A549 (cell line): ENCODE measurements around the gene SYK. TPM values are rescaled to one million over a fixed set of nuclear protein-coding genes. Genes with fewer than 3 reads are reported as not detected.

Experiments used
- ATAC-seq, 2 experiments: fragments of 200-7000 bp in 1 of 2; fragments of >200 bp in 1 of 2; cut with Nextera tagmentation in 1 of 2; cut with Tn5 transposase in 1 of 2; 3 replicates each; pipeline versions ENCODE4 v1.8.0 to v1.9.1; 2018 to 2020; ENCODE audit warnings: mild to moderate bottlenecking in 1 of 2, moderate library complexity in 1 of 2
- CTCF ChIA-PET: fragments of 300-600 bp; sonication (Branson Sonifier 250); formaldehyde crosslinking; extraction: SDS; loops from one replicate; lab custom pipeline; 2021; ENCODE audit warnings: antibody characterized with exemption, inconsistent platforms; lab: Yijun Ruan, JAX
- POLR2A ChIA-PET: fragments of 350-600 bp; formaldehyde crosslinking; extraction: SDS; loops from one replicate; lab custom pipeline; 2021; ENCODE audit warnings: antibody characterized with exemption, inconsistent platforms; lab: Yijun Ruan, JAX
- DNase-seq, 2 experiments: peaks; one replicate each; pipeline versions ENCODE4 v3.0.0 to v3.0.0-alpha.2; 2011 to 2016; ENCODE audit warnings: low read depth in 1 of 2, low spot score in 1 of 2
- FAIRE-seq: peaks from 2 replicates; lab custom pipeline; 2011; peaks lifted over from hg19 to GRCh38; lab: Jason Lieb, UNC
- H3K27ac ChIP-seq, 2 experiments: fragments of >200 bp; sonication (Bioruptor Twin); formaldehyde crosslinking; 3 replicates each; pipeline ENCODE4 v1.5.1; 2016 to 2017
- H3K4me1 ChIP-seq: fragments of >200 bp; sonication (Bioruptor Twin); formaldehyde crosslinking; 3 replicates; pipeline ENCODE4 v1.6.1; 2016
- H3K4me2 ChIP-seq: fragments of >200 bp; sonication (Bioruptor Twin); formaldehyde crosslinking; 3 replicates; pipeline ENCODE4 v1.6.1; 2016
- H3K4me3 ChIP-seq: fragments of >200 bp; sonication (Bioruptor Twin); formaldehyde crosslinking; 3 replicates; pipeline ENCODE4 v1.5.1; 2016
- H3K9me3 ChIP-seq: fragments of >200 bp; sonication (Bioruptor Twin); formaldehyde crosslinking; 3 replicates; pipeline ENCODE4 v1.6.1; 2016
- ATOH8 ChIP-seq: fragments of 250-450 bp; sonication (Bioruptor Pico); IDR thresholded peaks from 2 replicates; pipeline ENCODE4 v1.5.0; 2020; ENCODE audit warnings: low read depth, mild to moderate bottlenecking, moderate library complexity
- BHLHE40 ChIP-seq: IDR thresholded peaks from 2 replicates; pipeline ENCODE4 v1.6.1; 2012; ENCODE audit warnings: low read depth, low read length, inconsistent platforms
- CEBPB ChIP-seq, 2 experiments: fragments of >200 bp in 1 of 2; sonication (Bioruptor Twin) in 1 of 2; formaldehyde crosslinking in 1 of 2; IDR thresholded peaks; 2 replicates each; pipeline ENCODE4 v1.6.1; 2012 to 2016
- CHD2 ChIP-seq: fragments of 150-350 bp; IDR thresholded peaks from 2 replicates; pipeline ENCODE4 v1.6.1; 2014; ENCODE audit warnings: low read length; ENCODE audit not compliant: partially characterized antibody
- CTCF ChIP-seq: fragments of >200 bp; sonication (Bioruptor Twin); formaldehyde crosslinking; IDR thresholded peaks from 3 replicates; pipeline ENCODE4 v1.5.1; 2016
- EHF ChIP-seq: fragments of 250-450 bp; sonication (Bioruptor Pico); IDR thresholded peaks from 2 replicates; pipeline ENCODE4 v1.5.0; 2020; ENCODE audit warnings: mild to moderate bottlenecking
- EHMT2 ChIP-seq: fragments of 200-600 bp; sonication (generic); IDR thresholded peaks from 2 replicates; pipeline ENCODE4 v1.6.1; 2016; ENCODE audit warnings: antibody characterized with exemption, low read depth, mild to moderate bottlenecking, moderate library complexity
- FOSB ChIP-seq: fragments of 250-450 bp; sonication (Bioruptor Pico); IDR thresholded peaks from 2 replicates; pipeline ENCODE4 v1.5.0; 2020; ENCODE audit warnings: mild to moderate bottlenecking, moderate library complexity
- FOXS1 ChIP-seq: fragments of 250-450 bp; sonication (Bioruptor Pico); IDR thresholded peaks from 2 replicates; pipeline ENCODE4 v1.5.0; 2020; ENCODE audit warnings: mild to moderate bottlenecking, moderate library complexity
- HDAC2 ChIP-seq: fragments of 200-600 bp; sonication (generic); IDR thresholded peaks from 2 replicates; pipeline ENCODE4 v1.6.1; 2016
- HES2 ChIP-seq: fragments of >200 bp; sonication (Bioruptor Twin); formaldehyde crosslinking; IDR thresholded peaks from 2 replicates; pipeline ENCODE4 v1.6.1; 2016
- HMGXB4 ChIP-seq: fragments of 250-450 bp; sonication (Bioruptor Pico); IDR thresholded peaks from 2 replicates; pipeline ENCODE4 v1.5.0; 2021; ENCODE audit warnings: mild to moderate bottlenecking, moderate library complexity, borderline replicate concordance
- JUN ChIP-seq, 2 experiments: fragments of >200 bp; sonication (Bioruptor Twin); formaldehyde crosslinking; IDR thresholded peaks; 2 replicates in 1 of 2; 3 replicates in 1 of 2; pipeline ENCODE4 v1.6.1; 2016 to 2017
- MAFK ChIP-seq: fragments of 450-650 bp; IDR thresholded peaks from 2 replicates; pipeline ENCODE4 v1.6.1; 2014; ENCODE audit not compliant: partially characterized antibody
- MAX ChIP-seq: IDR thresholded peaks from 2 replicates; pipeline ENCODE4 v1.6.1; 2012
- NPAS2 ChIP-seq: fragments of 250-450 bp; sonication (Bioruptor Pico); IDR thresholded peaks from 2 replicates; pipeline ENCODE4 v1.8.0; 2022; ENCODE audit warnings: mild to moderate bottlenecking, moderate library complexity, borderline replicate concordance
- SMC3 ChIP-seq: fragments of >200 bp; sonication (Bioruptor Twin); formaldehyde crosslinking; IDR thresholded peaks from 3 replicates; pipeline ENCODE4 v1.6.1; 2018; ENCODE audit warnings: inconsistent platforms
- TP53 ChIP-seq: fragments of 250-450 bp; sonication (Bioruptor Pico); IDR thresholded peaks from 2 replicates; pipeline ENCODE4 v1.5.0; 2021; ENCODE audit warnings: mild to moderate bottlenecking, moderate library complexity
- ZC3H11A ChIP-seq: fragments of 450-650 bp; IDR thresholded peaks from 2 replicates; pipeline ENCODE4 v1.6.1; 2014; ENCODE audit warnings: antibody characterized with exemption, mild to moderate bottlenecking
- WGBS: methylation state at CpG from one replicate; pipeline ENCODE4 v1.1.6; 2017; ENCODE audit errors: missing lambda C conversion rate; 5-methylcytosine and 5-hydroxymethylcytosine counted together
- polyA plus RNA-seq, 4 experiments: library from polyadenylated mRNA; depleted of rRNA in 3 of 4; stranded (reverse); fragments of >200 nt; fragmentation: RNase III in 1 of 4; extraction: RNeasy Plus Mini Kit Qiagen cat#74134 plus additional on column Dnase treatment in 1 of 4; gene quantifications; 2 replicates in 3 of 4; 3 replicates in 1 of 4; pipeline ENCODE4 v1.2.3, GENCODE V29; 2011 to 2017

The SYK gene
- polyA plus RNA-seq, 2 of the 4 experiments (the other 2 are of a cell fraction) = 0.01 to 0.03 TPM

- Histone ChIP-seq H3K4me3 (no peak overlapping the region), H3K4me1 (no peaks in the 10 kb centered on the region)
- ATAC-seq (no peak), DNase-seq (no peak), FAIRE-seq (no peak)
- POLR2A ChIA-PET = no interaction called here
- TF ChIP-seq CHD2 = no peak
- TF ChIP-seq, all 56 proteins: peak for 0
- Histone ChIP-seq H3K27ac (no peak overlapping the region), H3K9me3 (no peaks in the 10 kb centered on the region), H3K4me2 (no peak overlapping the region)
- WGBS = 35% methylated on average over 5 of the region's 5 CpGs
- CTCF ChIA-PET = interaction anchor here (0.6 to 1.5 kb wide), 3 partner anchors 16 to 745 kb away, joined by 3 read pairs; no protein-coding TSS in a partner anchor
These were observed 46.4 kb downstream of the SYK start for GRCh38 chr9:90847971-90848370.

GRCh38 chr9:90848866-90849265 lies 47.2 kb downstream of the SYK start:
- DNase-seq = no peak
- Histone ChIP-seq H3K4me3 (no peak overlapping the region), H3K27ac (no peak overlapping the region), H3K4me2 (no peak overlapping the region), H3K9me3 (no peaks in the 10 kb centered on the region), H3K4me1 (no peaks in the 10 kb centered on the region)
- ChIA-PET POLR2A (no interaction called here), CTCF (interaction anchor here (0.9 kb wide), 1 partner anchor 12 kb away, joined by 5 read pairs; no protein-coding TSS in a partner anchor)
- no peak for ATAC-seq
- TF ChIP-seq CEBPB (IDR thresholded peaks at IDR 0.05) (no peak), ATOH8 (CRISPR knock-in tag) (no peak), NPAS2 (CRISPR knock-in tag) (no peak), JUN (IDR thresholded peaks at IDR 0.05) (no peak), MAFK (no peak), TP53 (CRISPR knock-in tag) (no peak)
- no peak for FAIRE-seq
- 19% methylated on average over 8 of the region's 8 CpGs for WGBS

- Histone ChIP-seq H3K27ac (no peak overlapping the region), H3K9me3 (no peaks in the 10 kb centered on the region), H3K4me1 (no peaks in the 10 kb centered on the region), H3K4me2 (no peak overlapping the region), H3K4me3 (no peak overlapping the region)
- ATAC-seq (peak in 1 of 2 experiments; percentile 50; a peak in 2 of 6 replicates), FAIRE-seq (no peak), DNase-seq (no peak)
- WGBS = 12% methylated on average over 4 of the region's 5 CpGs
- CTCF ChIA-PET = interaction anchor here (1.2 kb wide), 1 partner anchor 18 kb away, joined by 3 read pairs; no protein-coding TSS in a partner anchor
- no peak for TF ChIP-seq FOXS1 (CRISPR knock-in tag)
- TF ChIP-seq ATOH8 (CRISPR knock-in tag) = no peak
- TF ChIP-seq SMC3 = no peak
- no peak for TF ChIP-seq MAX
- TF ChIP-seq HDAC2 = no peak
- no peak for TF ChIP-seq ZC3H11A
- no peak for TF ChIP-seq BHLHE40
- no peak for TF ChIP-seq CHD2
- TF ChIP-seq EHF (CRISPR knock-in tag) = no peak
- POLR2A ChIA-PET = no interaction called here
These were observed 49.8 kb downstream of the SYK start for GRCh38 chr9:90851444-90851843.

GRCh38 chr9:90853945-90854344 lies 52.3 kb downstream of the SYK start:
- Histone ChIP-seq H3K4me3 (no peak overlapping the region), H3K4me1 (no peaks in the 10 kb centered on the region), H3K9me3 (no peaks in the 10 kb centered on the region), H3K4me2 (no peak overlapping the region)
- FAIRE-seq = no peak
- ChIA-PET POLR2A (no interaction called here), CTCF (no interaction called here)
- no peak for DNase-seq
- WGBS = 56% methylated on average over 10 of the region's 10 CpGs
- no peak for TF ChIP-seq FOSB (CRISPR knock-in tag)
- TF ChIP-seq CTCF = no peak
- TF ChIP-seq EHMT2 = no peak
- TF ChIP-seq HMGXB4 = no peak
- no peak for TF ChIP-seq HES2
- TF ChIP-seq, all 56 proteins: peak for 0
- no peak for ATAC-seq
- H3K27ac ChIP-seq = no peak overlapping the region
